ENCODE measurements around the gene HDAC5.
A peak's percentile ranks its signal among the peaks of the same experiment; 100 is the strongest.

Gene HDAC5

DNA sequence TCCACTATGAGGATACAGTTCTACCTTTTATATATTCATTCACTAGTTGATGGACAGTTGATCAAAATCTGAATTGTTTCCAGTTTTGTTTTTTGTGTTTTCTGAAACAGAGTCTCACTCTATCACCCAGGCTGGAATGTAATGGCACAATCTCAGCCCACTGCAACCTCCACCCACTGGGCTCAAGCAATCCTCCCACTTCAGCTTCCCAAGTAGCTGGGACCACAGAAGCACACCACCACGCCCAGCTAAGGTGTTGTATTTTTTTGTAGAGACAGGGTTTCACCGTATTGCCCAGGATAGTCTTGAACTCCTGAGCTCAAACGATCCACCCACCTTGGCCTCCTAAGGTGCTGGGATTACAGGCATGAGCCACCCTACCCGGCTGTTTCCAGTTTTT, 78.0 kb downstream of the HDAC5 start:
- TF ChIP-seq, protein P1, sequence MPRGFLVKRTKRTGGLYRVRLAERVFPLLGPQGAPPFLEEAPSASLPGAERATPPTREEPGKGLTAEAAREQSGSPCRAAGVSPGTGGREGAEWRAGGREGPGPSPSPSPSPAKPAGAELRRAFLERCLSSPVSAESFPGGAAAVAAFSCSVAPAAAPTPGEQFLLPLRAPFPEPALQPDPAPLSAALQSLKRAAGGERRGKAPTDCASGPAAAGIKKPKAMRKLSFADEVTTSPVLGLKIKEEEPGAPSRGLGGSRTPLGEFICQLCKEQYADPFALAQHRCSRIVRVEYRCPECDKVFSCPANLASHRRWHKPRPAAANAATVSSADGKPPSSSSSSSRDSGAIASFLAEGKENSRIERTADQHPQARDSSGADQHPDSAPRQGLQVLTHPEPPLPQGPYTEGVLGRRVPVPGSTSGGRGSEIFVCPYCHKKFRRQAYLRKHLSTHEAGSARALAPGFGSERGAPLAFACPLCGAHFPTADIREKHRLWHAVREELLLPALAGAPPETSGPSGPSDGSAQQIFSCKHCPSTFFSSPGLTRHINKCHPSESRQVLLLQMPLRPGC (tag by site-specific recombination; IDR thresholded peaks at IDR 0.05): no peak
- TF ChIP-seq ZFHX2 (tag by site-specific recombination; conservative IDR thresholded peaks at IDR 0.05) (peak; percentile 90), GLIS2 (tag by site-specific recombination; IDR thresholded peaks at IDR 0.05) (no peak), HOXD13 (CRISPR knock-in tag; IDR thresholded peaks at IDR 0.05; ENCODE audit: borderline replicate concordance) (no peak), ZNF302 (tag by site-specific recombination; IDR thresholded peaks at IDR 0.05; ENCODE audit: low read depth) (no peak), ZNF701 (tag by site-specific recombination; IDR thresholded peaks at IDR 0.05) (no peak), SP3 (tag by site-specific recombination; IDR thresholded peaks at IDR 0.05) (no peak), EGR2 (tag by site-specific recombination; IDR thresholded peaks at IDR 0.05; ENCODE audit: low read depth) (peak; percentile 89), ZBTB1 (tag by site-specific recombination; IDR thresholded peaks at IDR 0.05) (no peak), ZIC2 (tag by site-specific recombination; IDR thresholded peaks at IDR 0.05) (no peak), OSR2 (tag by site-specific recombination; IDR thresholded peaks at IDR 0.05) (peak; percentile 52; the same call in 1 of the 2 replicates), BCL11A (tag by site-specific recombination; IDR thresholded peaks at IDR 0.05; ENCODE audit: low read depth) (no peak)
- TF ChIP-seq, protein P2, sequence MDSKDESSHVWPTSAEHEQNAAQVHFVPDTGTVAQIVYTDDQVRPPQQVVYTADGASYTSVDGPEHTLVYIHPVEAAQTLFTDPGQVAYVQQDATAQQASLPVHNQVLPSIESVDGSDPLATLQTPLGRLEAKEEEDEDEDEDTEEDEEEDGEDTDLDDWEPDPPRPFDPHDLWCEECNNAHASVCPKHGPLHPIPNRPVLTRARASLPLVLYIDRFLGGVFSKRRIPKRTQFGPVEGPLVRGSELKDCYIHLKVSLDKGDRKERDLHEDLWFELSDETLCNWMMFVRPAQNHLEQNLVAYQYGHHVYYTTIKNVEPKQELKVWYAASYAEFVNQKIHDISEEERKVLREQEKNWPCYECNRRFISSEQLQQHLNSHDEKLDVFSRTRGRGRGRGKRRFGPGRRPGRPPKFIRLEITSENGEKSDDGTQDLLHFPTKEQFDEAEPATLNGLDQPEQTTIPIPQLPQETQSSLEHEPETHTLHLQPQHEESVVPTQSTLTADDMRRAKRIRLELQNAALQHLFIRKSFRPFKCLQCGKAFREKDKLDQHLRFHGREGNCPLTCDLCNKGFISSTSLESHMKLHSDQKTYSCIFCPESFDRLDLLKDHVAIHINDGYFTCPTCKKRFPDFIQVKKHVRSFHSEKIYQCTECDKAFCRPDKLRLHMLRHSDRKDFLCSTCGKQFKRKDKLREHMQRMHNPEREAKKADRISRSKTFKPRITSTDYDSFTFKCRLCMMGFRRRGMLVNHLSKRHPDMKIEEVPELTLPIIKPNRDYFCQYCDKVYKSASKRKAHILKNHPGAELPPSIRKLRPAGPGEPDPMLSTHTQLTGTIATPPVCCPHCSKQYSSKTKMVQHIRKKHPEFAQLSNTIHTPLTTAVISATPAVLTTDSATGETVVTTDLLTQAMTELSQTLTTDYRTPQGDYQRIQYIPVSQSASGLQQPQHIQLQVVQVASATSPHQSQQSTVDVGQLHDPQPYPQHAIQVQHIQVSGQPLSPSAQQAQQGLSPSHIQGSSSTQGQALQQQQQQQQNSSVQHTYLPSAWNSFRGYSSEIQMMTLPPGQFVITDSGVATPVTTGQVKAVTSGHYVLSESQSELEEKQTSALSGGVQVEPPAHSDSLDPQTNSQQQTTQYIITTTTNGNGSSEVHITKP (tag by site-specific recombination; IDR thresholded peaks at IDR 0.05): peak; percentile 78
- H3K27ac ChIP-seq (ENCODE audit: extremely low read depth, low read depth, low read length): no peak overlapping the region
- peaks cover 10% of the 10 kb centered on the region for H3K4me1 ChIP-seq (ENCODE audit: control insufficient read depth, insufficient read depth, low read length)
- H3K9me3 ChIP-seq (ENCODE audit: control insufficient read depth, insufficient read depth, low read depth, low read length): no peaks in the 10 kb centered on the region
- ChIA-PET CTCF (interaction anchor here (3.6 to 6.2 kb wide), 2 partner anchors 71 to 101 kb away, joined by 25 to 62 read pairs; no protein-coding TSS in a partner anchor), POLR2A (interaction anchor here (1.6 kb wide), 1 partner anchor 21 kb away, joined by 3 read pairs; no protein-coding TSS in a partner anchor)
- no peak overlapping the region for H3K4me3 ChIP-seq (ENCODE audit: low read depth, low read length)
- peaks cover 48 to 53% of the 10 kb centered on the region in 2 experiments for H3K36me3 ChIP-seq (ENCODE audit: control insufficient read depth in 2 of 2, insufficient read depth in 1 of 2, low read length in 2 of 2)

DNA sequence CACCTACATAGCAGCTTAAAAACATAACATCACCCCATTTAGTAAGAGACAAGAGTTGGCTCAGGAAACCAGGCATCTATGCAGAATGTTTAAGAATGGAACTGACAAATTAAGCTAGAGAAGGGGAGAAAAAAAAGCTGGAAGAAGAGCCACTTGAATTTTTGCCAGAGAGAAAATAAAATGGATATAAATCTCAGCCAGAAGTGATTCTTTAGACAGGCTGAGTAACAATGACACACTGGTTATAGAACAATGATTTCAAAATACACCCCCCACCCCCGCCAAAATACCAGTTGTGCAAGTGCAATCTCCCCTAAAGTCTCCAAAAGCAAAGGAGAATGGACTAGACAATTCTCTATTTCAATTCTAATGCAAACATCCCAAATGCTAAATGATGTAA, 79.4 kb downstream of the HDAC5 start:
- ChIA-PET POLR2A (interaction anchor here (0.6 to 1.3 kb wide), 5 partner anchors 11 to 426 kb away, joined by 3 to 5 read pairs (median 3); partner anchors contain the start of genes HDAC5 and LSM12), CTCF (interaction anchor here (0.6 to 6.2 kb wide), 18 partner anchors 12 to 978 kb away, joined by 3 to 62 read pairs (median 5); partner anchors contain the start of gene HDAC5)
- Histone ChIP-seq H3K4me1 (ENCODE audit: control insufficient read depth, insufficient read depth, low read length) (peaks cover 11% of the 10 kb centered on the region), H3K27ac (ENCODE audit: extremely low read depth, low read depth, low read length) (no peak overlapping the region), H3K9me3 (ENCODE audit: control insufficient read depth, insufficient read depth, low read depth, low read length) (no peaks in the 10 kb centered on the region), H3K36me3 (ENCODE audit: control insufficient read depth in 2 of 2, insufficient read depth in 1 of 2, low read length in 2 of 2) (peaks cover 43 to 44% of the 10 kb centered on the region in 2 experiments), H3K4me3 (ENCODE audit: low read depth, low read length) (no peak overlapping the region)
- TF ChIP-seq, protein P3, sequence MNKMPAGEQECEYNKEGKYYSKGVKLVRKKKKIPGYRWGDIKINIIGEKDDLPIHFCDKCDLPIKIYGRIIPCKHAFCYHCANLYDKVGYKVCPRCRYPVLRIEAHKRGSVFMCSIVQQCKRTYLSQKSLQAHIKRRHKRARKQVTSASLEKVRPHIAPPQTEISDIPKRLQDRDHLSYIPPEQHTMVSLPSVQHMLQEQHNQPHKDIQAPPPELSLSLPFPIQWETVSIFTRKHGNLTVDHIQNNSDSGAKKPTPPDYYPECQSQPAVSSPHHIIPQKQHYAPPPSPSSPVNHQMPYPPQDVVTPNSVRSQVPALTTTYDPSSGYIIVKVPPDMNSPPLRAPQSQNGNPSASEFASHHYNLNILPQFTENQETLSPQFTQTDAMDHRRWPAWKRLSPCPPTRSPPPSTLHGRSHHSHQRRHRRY (tag by site-specific recombination; IDR thresholded peaks at IDR 0.05): no peak
- TF ChIP-seq, protein P1 (tag by site-specific recombination; IDR thresholded peaks at IDR 0.05): no peak
- TF ChIP-seq ZNF341 (tag by site-specific recombination; IDR thresholded peaks at IDR 0.05; ENCODE audit: low read depth) (peak; percentile 78), GLI4 (tag by site-specific recombination; IDR thresholded peaks at IDR 0.05) (no peak), HOXA7 (CRISPR knock-in tag; IDR thresholded peaks at IDR 0.05; ENCODE audit: borderline replicate concordance) (no peak), ZNF354C (tag by site-specific recombination; IDR thresholded peaks at IDR 0.05; ENCODE audit: borderline replicate concordance, low read depth) (no peak), KLF9 (tag by site-specific recombination; IDR thresholded peaks at IDR 0.05; ENCODE audit: low read depth) (no peak), ZBTB48 (tag by site-specific recombination; IDR thresholded peaks at IDR 0.05) (no peak), SP2 (tag by site-specific recombination; IDR thresholded peaks at IDR 0.05) (no peak), ZNF521 (tag by site-specific recombination; IDR thresholded peaks at IDR 0.05) (no peak), ZNF548 (tag by site-specific recombination; IDR thresholded peaks at IDR 0.05) (no peak), ZNF596 (tag by site-specific recombination; IDR thresholded peaks at IDR 0.05) (no peak)
- TF ChIP-seq, protein P2 (tag by site-specific recombination; IDR thresholded peaks at IDR 0.05): peak; percentile 69
